ENCODE data around the gene SHROOM2.

GRCh38 chrX:9825966-9826365 lies 39.7 kb downstream of the SHROOM2 start:
- TF ChIP-seq, protein P1, sequence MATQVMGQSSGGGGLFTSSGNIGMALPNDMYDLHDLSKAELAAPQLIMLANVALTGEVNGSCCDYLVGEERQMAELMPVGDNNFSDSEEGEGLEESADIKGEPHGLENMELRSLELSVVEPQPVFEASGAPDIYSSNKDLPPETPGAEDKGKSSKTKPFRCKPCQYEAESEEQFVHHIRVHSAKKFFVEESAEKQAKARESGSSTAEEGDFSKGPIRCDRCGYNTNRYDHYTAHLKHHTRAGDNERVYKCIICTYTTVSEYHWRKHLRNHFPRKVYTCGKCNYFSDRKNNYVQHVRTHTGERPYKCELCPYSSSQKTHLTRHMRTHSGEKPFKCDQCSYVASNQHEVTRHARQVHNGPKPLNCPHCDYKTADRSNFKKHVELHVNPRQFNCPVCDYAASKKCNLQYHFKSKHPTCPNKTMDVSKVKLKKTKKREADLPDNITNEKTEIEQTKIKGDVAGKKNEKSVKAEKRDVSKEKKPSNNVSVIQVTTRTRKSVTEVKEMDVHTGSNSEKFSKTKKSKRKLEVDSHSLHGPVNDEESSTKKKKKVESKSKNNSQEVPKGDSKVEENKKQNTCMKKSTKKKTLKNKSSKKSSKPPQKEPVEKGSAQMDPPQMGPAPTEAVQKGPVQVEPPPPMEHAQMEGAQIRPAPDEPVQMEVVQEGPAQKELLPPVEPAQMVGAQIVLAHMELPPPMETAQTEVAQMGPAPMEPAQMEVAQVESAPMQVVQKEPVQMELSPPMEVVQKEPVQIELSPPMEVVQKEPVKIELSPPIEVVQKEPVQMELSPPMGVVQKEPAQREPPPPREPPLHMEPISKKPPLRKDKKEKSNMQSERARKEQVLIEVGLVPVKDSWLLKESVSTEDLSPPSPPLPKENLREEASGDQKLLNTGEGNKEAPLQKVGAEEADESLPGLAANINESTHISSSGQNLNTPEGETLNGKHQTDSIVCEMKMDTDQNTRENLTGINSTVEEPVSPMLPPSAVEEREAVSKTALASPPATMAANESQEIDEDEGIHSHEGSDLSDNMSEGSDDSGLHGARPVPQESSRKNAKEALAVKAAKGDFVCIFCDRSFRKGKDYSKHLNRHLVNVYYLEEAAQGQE (tag by site-specific recombination; IDR thresholded peaks at IDR 0.05), result no peak
- TF ChIP-seq CTCF (tag by site-specific recombination; IDR thresholded peaks at IDR 0.05) (no peak), SETDB1 (IDR thresholded peaks at IDR 0.05; ENCODE audit: insufficient read length, low read length) (no peak), ZNF146 (tag by site-specific recombination; IDR thresholded peaks at IDR 0.05) (no peak), ZNF169 (tag by site-specific recombination; IDR thresholded peaks at IDR 0.05) (no peak)

Measured in HEK293 (cell line).